Upper lobe of left lung (tissue), 6 donors: ENCODE results near the gene TCP11L2. TPM values are rescaled to one million over a fixed set of nuclear protein-coding genes. Genes with fewer than 3 reads are reported as not detected.
"Not testable (repeated sequence)": the region's sequence is repeated elsewhere in the genome, so short reads cannot be mapped to it uniquely, and the experiment has no call there.

ENCODE experiments used
- ATAC-seq, 2 donors: fragments of 200-7000 bp; cut with Tn5 transposase; one replicate each; pipeline ENCODE4 v1.9.1; 2022; ENCODE audit warnings: mild to moderate bottlenecking in 2 of 2, moderate library complexity in 2 of 2; ENCODE audit not compliant: low FRiP score in 2 of 2
- DNase-seq, 2 donors: peaks; one replicate each; pipeline ENCODE4 v3.0.0-alpha.2; 2019 to 2020
- H3K27ac ChIP-seq, 4 donors: fragments of 200-600 bp; sonication (generic); one replicate each; pipeline ENCODE4 v1.5.1; 2016 to 2019
- H3K27me3 ChIP-seq, 4 donors: fragments of 200-600 bp; sonication (generic); one replicate each; pipeline ENCODE4 v1.5.1; 2017 to 2019
- H3K36me3 ChIP-seq, 4 donors: fragments of 200-600 bp; sonication (generic); one replicate each; pipeline ENCODE4 v1.5.1; 2016 to 2019
- H3K4me1 ChIP-seq, 4 donors: fragments of 200-600 bp; sonication (generic); one replicate each; pipeline ENCODE4 v1.5.1; 2018 to 2019
- H3K4me3 ChIP-seq, 4 donors: fragments of 200-600 bp; sonication (generic); one replicate each; pipeline ENCODE4 v1.5.1; 2017 to 2019; ENCODE audit warnings: mild to moderate bottlenecking in 2 of 4, moderate library complexity in 1 of 4
- H3K9me3 ChIP-seq, 4 donors: fragments of 200-600 bp; sonication (generic); one replicate each; pipeline ENCODE4 v1.5.1; 2018 to 2019
- EP300 ChIP-seq, 4 donors: sonication (generic); formaldehyde crosslinking; IDR thresholded peaks; one replicate each; pipeline ENCODE4 v1.5.1; 2017; ENCODE audit warnings: antibody characterized with exemption in 4 of 4, control low read depth in 2 of 4
- POLR2A ChIP-seq, 4 donors: fragments of 450-650 bp; IDR thresholded peaks; one replicate each; pipeline ENCODE4 v1.5.1; 2016 to 2017; ENCODE audit warnings: antibody characterized with exemption in 4 of 4, mild to moderate bottlenecking in 2 of 4
- POLR2AphosphoS5 ChIP-seq, 2 donors: sonication (generic); formaldehyde crosslinking; IDR thresholded peaks; one replicate each; pipeline ENCODE4 v1.5.1; 2017; ENCODE audit warnings: antibody characterized with exemption in 2 of 2
- WGBS, 2 donors: methylation state at CpG; one replicate each; pipeline ENCODE4 v1.1.5; 2017 to 2018; 5-methylcytosine and 5-hydroxymethylcytosine counted together
- total RNA-seq, 6 donors: library from RNA; depleted of rRNA in 4 of 6; stranded (reverse); fragments of >200 nt in 4 of 6; gene quantifications; one replicate each; pipeline versions ENCODE4 v1.1.0 to v1.2.1, GENCODE V29; 2016 to 2021
- TF ChIP-seq, protein P1 (sequence below), 6 experiments: fragments of 450-650 bp in 4 of 6; fragments of 200-600 bp in 2 of 6; sonication (generic) in 2 of 6; IDR thresholded peaks; one replicate each; pipeline ENCODE4 v1.5.1; 2016 to 2019; ENCODE audit warnings: antibody characterized with exemption in 6 of 6
- donor health status: DM: no; HTN: no; CAD: no; lungs with moderate emphysema.
- donor health status: DM: no; HTN: yes; CAD: no; lungs with severe emphysema.

TCP11L2 gene
- total RNA-seq, 6 donors from 2014 or later = 43.2 to 77.5 (median 56.2) TPM

GRCh38 chr12:106362971-106363370, 60.4 kb downstream of the TCP11L2 start:
- Histone ChIP-seq H3K9me3 (no peaks in the 10 kb centered on the region), H3K4me3 (no peak overlapping the region), H3K36me3 (peaks cover 0 to 19% (median 2%) of the 10 kb centered on the region in 4 donors), H3K27ac (no peak overlapping the region), H3K4me1 (peaks cover 3 to 23% (median 17%) of the 10 kb centered on the region in 4 donors), H3K27me3 (no peaks in the 10 kb centered on the region)
- ATAC-seq (no peak), DNase-seq (no peak)
- no peak for TF ChIP-seq POLR2AphosphoS5 (IDR thresholded peaks at IDR 0.05)
- TF ChIP-seq, protein P1, sequence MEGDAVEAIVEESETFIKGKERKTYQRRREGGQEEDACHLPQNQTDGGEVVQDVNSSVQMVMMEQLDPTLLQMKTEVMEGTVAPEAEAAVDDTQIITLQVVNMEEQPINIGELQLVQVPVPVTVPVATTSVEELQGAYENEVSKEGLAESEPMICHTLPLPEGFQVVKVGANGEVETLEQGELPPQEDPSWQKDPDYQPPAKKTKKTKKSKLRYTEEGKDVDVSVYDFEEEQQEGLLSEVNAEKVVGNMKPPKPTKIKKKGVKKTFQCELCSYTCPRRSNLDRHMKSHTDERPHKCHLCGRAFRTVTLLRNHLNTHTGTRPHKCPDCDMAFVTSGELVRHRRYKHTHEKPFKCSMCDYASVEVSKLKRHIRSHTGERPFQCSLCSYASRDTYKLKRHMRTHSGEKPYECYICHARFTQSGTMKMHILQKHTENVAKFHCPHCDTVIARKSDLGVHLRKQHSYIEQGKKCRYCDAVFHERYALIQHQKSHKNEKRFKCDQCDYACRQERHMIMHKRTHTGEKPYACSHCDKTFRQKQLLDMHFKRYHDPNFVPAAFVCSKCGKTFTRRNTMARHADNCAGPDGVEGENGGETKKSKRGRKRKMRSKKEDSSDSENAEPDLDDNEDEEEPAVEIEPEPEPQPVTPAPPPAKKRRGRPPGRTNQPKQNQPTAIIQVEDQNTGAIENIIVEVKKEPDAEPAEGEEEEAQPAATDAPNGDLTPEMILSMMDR (IDR thresholded peaks at IDR 0.05) = no peak
- TF ChIP-seq POLR2A (IDR thresholded peaks at IDR 0.05) = no peak
- no peak for TF ChIP-seq EP300 (IDR thresholded peaks at IDR 0.05)
- WGBS, 2 donors = 78 to 91% methylated on average over 4 of the region's 4 CpGs

DNA sequence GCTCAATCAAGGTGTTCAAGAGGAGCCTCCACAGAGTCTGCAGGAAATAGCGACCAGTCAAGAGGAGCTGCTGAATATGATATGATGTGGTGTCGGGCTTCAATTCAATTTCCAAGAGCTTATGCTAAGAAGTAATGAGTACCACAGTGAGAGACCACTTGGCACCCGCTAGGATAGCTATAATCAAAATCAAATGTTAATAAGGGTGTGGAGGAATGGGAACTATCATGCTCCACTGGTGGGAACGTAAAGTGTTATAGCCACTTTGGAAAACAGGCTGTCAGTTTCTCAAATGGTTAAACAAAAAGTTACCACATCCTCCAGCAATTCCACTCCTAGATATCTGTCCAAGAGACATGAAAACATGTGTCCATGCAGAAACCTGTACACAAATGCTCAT, 61.7 kb downstream of the TCP11L2 start:
- Histone ChIP-seq H3K9me3 (no peaks in the 10 kb centered on the region), H3K4me3 (no peak overlapping the region), H3K4me1 (peaks cover 0 to 13% (median 6%) of the 10 kb centered on the region in 4 donors), H3K27me3 (no peaks in the 10 kb centered on the region), H3K36me3 (peaks cover 0 to 21% (median 3%) of the 10 kb centered on the region in 4 donors), H3K27ac (no peak overlapping the region)
- DNase-seq (no peak), ATAC-seq (no peak)
- TF ChIP-seq EP300 (IDR thresholded peaks at IDR 0.05) (no peak), POLR2AphosphoS5 (IDR thresholded peaks at IDR 0.05) (no peak), POLR2A (IDR thresholded peaks at IDR 0.05) (no peak)
- TF ChIP-seq, protein P1 (IDR thresholded peaks at IDR 0.05) = no peak
- 92 to 95% methylated on average over 4 of the region's 4 CpGs for WGBS, 2 donors

DNA sequence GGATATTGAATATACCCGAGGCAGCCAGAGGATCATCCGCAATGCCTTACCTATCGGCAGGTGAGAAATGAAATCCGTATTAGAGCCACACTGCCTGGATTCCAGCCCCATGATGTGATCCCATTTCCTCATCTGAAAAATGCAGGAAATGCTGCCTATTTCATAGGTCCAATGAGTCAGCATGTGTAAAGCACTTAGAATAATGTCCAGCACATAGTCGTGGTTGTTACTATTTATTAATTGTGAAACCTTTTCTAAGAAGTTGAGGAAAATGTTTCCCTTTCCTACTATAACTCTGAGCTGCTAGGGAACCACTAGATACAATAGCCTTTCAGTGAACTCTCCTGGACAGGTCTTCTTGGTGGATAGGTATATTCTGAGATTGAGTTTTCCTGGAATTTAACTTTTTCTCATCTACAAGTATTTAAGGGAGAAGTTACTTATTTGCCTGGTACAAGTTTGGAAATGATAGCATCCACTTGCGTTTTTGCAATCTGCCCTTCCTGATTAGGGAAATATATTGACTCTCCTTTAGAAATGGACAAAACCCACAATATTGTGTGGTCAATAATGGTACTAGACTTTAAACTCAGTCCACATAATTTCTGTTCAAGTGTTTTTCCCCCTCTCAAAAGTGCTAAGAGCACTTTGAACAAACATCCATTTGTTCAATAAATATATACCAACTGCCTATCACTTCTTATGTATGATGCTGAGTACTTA, 67.3 kb downstream of the TCP11L2 start:
- ATAC-seq = peak in 1 of 2 donors; percentile 72

GRCh38 chr12:106378788-106379187, 76.3 kb downstream of the TCP11L2 start:
- Histone ChIP-seq H3K27ac (no peak overlapping the region), H3K4me3 (no peak overlapping the region), H3K36me3 (peaks cover 0 to 62% (median 18%) of the 10 kb centered on the region in 4 donors), H3K9me3 (no peaks in the 10 kb centered on the region), H3K27me3 (no peaks in the 10 kb centered on the region), H3K4me1 (no peaks in the 10 kb centered on the region)
- 71 to 72% methylated on average over 4 of the region's 4 CpGs for WGBS, 2 donors
- ATAC-seq (no peak), DNase-seq (no peak)
- no peak for TF ChIP-seq POLR2A (IDR thresholded peaks at IDR 0.05)
- no peak for TF ChIP-seq EP300 (IDR thresholded peaks at IDR 0.05)
- TF ChIP-seq, protein P1 (IDR thresholded peaks at IDR 0.05) = no peak
- TF ChIP-seq POLR2AphosphoS5 (IDR thresholded peaks at IDR 0.05) = no peak

More for the DNA sequence above, 67.3 kb downstream of the TCP11L2 start:
- Histone ChIP-seq H3K27me3 (no peaks in the 10 kb centered on the region), H3K27ac (peak overlapping the region in 3 of 4 donors; percentile 49 to 70 (median 64)), H3K36me3 (peaks cover 0 to 45% (median 6%) of the 10 kb centered on the region in 4 donors), H3K4me1 (no peaks in the 10 kb centered on the region), H3K4me3 (no peak overlapping the region), H3K9me3 (no peaks in the 10 kb centered on the region)
- peak in 1 of 2 donors; percentile 27 for DNase-seq
- WGBS, 2 donors = 62 to 79% methylated on average over 6 of the region's 6 CpGs
- TF ChIP-seq, protein P1 (IDR thresholded peaks at IDR 0.05) = no peak
- TF ChIP-seq EP300 (IDR thresholded peaks at IDR 0.05) = peak in 1 of 4 donors; percentile 3

DNA sequence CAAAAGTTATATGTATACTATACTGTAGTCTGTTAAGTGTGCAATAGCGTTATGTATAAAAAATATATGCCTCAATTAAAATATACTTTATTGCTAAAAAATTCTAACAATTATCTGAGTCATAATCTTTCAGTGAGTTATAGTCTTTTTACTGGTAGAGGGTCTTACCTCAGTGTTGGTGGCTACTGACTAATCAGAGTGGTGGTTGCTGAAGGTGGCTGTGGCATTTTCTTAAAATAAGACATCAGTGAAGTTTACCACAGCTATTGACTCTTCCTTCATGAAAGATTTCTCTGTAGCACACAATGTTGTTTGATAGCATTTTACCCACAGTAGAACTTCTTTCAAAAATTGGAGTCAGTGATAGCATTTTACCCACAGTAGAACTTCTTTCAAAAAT, 78.4 kb downstream of the TCP11L2 start:
- Histone ChIP-seq H3K36me3 (peaks cover 0 to 70% (median 18%) of the 10 kb centered on the region in 4 donors), H3K27me3 (no peaks in the 10 kb centered on the region), H3K4me3 (no peak overlapping the region), H3K27ac (no peak overlapping the region), H3K4me1 (no peaks in the 10 kb centered on the region), H3K9me3 (no peaks in the 10 kb centered on the region)
- ATAC-seq (no peak), DNase-seq (no peak)
- TF ChIP-seq, protein P1 (IDR thresholded peaks at IDR 0.05) = no peak
- no peak for TF ChIP-seq EP300 (IDR thresholded peaks at IDR 0.05)
- no peak for TF ChIP-seq POLR2AphosphoS5 (IDR thresholded peaks at IDR 0.05)
- TF ChIP-seq POLR2A (IDR thresholded peaks at IDR 0.05) = no peak
- whole genome bisulfite sequencing, 2 donors = 97 to 100% methylated on average over 1 of the region's 1 CpG

DNA sequence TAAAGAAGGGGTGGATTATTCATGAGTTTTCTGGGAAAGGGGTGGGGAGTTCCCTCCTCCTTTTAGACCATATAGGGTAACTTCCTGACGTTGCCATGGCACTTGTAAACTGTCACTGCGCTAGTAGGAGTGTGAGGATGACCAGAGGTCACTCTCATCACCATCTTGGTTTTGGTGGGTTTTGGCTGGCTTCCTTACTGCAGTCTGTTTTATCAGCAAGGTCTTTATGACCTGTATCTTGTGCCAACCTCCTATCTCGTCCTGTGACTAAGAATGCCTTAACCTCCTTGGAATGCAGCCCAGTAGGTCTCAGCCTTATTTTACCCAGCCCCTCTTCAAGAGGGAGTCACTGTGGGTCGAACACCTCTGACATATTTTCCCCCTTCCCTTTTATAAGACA, 79.3 kb downstream of the TCP11L2 start:
- ATAC-seq, H3K27me3 ChIP-seq: not testable (repeated sequence)

More for the DNA sequence above, 79.3 kb downstream of the TCP11L2 start:
- not testable (repeated sequence) for H3K27ac ChIP-seq, H3K9me3 ChIP-seq, H3K4me1 ChIP-seq, DNase-seq, H3K4me3 ChIP-seq
- WGBS, 2 donors = 87 to 97% methylated on average over 4 of the region's 4 CpGs
- H3K36me3 ChIP-seq = peaks cover 0 to 63% (median 12%) of the 10 kb centered on the region in 4 donors
